HepG2 (cell line): ENCODE measurements around the gene SH3BGRL2. TPM values are rescaled to one million over a fixed set of nuclear protein-coding genes. Genes with fewer than 3 reads are reported as not detected.

ENCODE experiments used
- AGO1 ChIP-seq: fragments of 200-400 bp; formaldehyde crosslinking; IDR thresholded peaks from 2 replicates; pipeline ENCODE4 v1.6.1; 2017; ENCODE audit warnings: mild to moderate bottlenecking, low read depth, low read length, moderate library complexity; ENCODE audit not compliant: poor library complexity, severe bottlenecking
- CENPT ChIP-seq: sonication (generic); formaldehyde crosslinking; IDR thresholded peaks from 2 replicates; pipeline ENCODE4 v1.8.0; 2022; ENCODE audit warnings: low read depth, mild to moderate bottlenecking, moderate library complexity, missing genetic modification reagents
- MAF1 ChIP-seq: sonication (generic); formaldehyde crosslinking; IDR thresholded peaks from 2 replicates; pipeline ENCODE4 v1.5.0; 2020; ENCODE audit warnings: missing genetic modification reagents, borderline replicate concordance
- NFKB2 ChIP-seq: sonication (generic); formaldehyde crosslinking; IDR thresholded peaks from 2 replicates; pipeline ENCODE4 v1.4.0; 2020; ENCODE audit warnings: missing genetic modification reagents, borderline replicate concordance
- RARA ChIP-seq: IDR thresholded peaks from 2 replicates; pipeline ENCODE4 v1.6.1; 2016; ENCODE audit warnings: missing genetic modification reagents, missing compliant biosample characterization
- ZNF160 ChIP-seq: sonication (generic); formaldehyde crosslinking; IDR thresholded peaks from 2 replicates; pipeline ENCODE4 v1.8.0; 2022; ENCODE audit warnings: mild to moderate bottlenecking, inconsistent platforms, missing genetic modification reagents
- ZNF615 ChIP-seq: sonication (generic); formaldehyde crosslinking; IDR thresholded peaks from 2 replicates; pipeline ENCODE4 v1.5.0; 2020; ENCODE audit warnings: mild to moderate bottlenecking, missing genetic modification reagents, borderline replicate concordance
- ZNF737 ChIP-seq: sonication (generic); formaldehyde crosslinking; IDR thresholded peaks from 2 replicates; pipeline ENCODE4 v1.5.0; 2020; ENCODE audit warnings: missing genetic modification reagents, mild to moderate bottlenecking, borderline replicate concordance
- ZSCAN21 ChIP-seq: sonication (generic); formaldehyde crosslinking; IDR thresholded peaks from 2 replicates; pipeline ENCODE4 v1.8.0; 2022; ENCODE audit warnings: mild to moderate bottlenecking, missing genetic modification reagents, moderate library complexity, borderline replicate concordance
- polyA plus RNA-seq, 8 experiments: library from polyadenylated mRNA; depleted of rRNA in 3 of 8; stranded (reverse) in 7 of 8; unstranded in 1 of 8; fragments of >200 nt; fragmentation: Illumina TruSeq in 4 of 8; extraction: Trizol in 4 of 8; gene quantifications; 2 replicates each; pipeline versions ENCODE4 v1.2.1 to v1.2.3, GENCODE V29; 2011 to 2016; ENCODE audit warnings: low read depth in 4 of 8, missing spikeins in 1 of 8, mixed read lengths in 1 of 8; ENCODE audit not compliant: insufficient read depth in 1 of 8
- total RNA-seq, 5 experiments: library from RNA; depleted of rRNA; stranded (reverse); fragments of >200 nt; fragmentation: Illumina TruSeq; extraction: Trizol; gene quantifications; 2 replicates each; pipeline ENCODE4 v1.2.3, GENCODE V29; 2016; ENCODE audit warnings: low read depth in 1 of 5
- TF ChIP-seq, protein P1 (sequence below): sonication (generic); formaldehyde crosslinking; IDR thresholded peaks from 2 replicates; pipeline ENCODE4 v1.8.0; 2022; ENCODE audit warnings: mild to moderate bottlenecking, missing genetic modification reagents
- TF ChIP-seq, protein P2 (sequence below): sonication (generic); formaldehyde crosslinking; IDR thresholded peaks from 2 replicates; pipeline ENCODE4 v1.5.0; 2020; ENCODE audit warnings: missing genetic modification reagents
- TF ChIP-seq, protein P3 (sequence below): IDR thresholded peaks from 2 replicates; pipeline ENCODE4 v1.6.1; 2016; ENCODE audit warnings: low read depth, missing genetic modification reagents, missing compliant biosample characterization
- TF ChIP-seq, protein P4 (sequence below): sonication (generic); formaldehyde crosslinking; IDR thresholded peaks from one replicate; pipeline ENCODE4 v1.5.1; 2020; ENCODE audit warnings: mild to moderate bottlenecking, missing genetic modification reagents; ENCODE audit errors: not compliant biosample characterization

SH3BGRL2 gene
- total and polyA plus RNA-seq, 2 of the 13 experiments (the other 11 are each of a cell fraction or from before 2014, with no cell fraction given): 10.9 to 28.8 TPM

DNA sequence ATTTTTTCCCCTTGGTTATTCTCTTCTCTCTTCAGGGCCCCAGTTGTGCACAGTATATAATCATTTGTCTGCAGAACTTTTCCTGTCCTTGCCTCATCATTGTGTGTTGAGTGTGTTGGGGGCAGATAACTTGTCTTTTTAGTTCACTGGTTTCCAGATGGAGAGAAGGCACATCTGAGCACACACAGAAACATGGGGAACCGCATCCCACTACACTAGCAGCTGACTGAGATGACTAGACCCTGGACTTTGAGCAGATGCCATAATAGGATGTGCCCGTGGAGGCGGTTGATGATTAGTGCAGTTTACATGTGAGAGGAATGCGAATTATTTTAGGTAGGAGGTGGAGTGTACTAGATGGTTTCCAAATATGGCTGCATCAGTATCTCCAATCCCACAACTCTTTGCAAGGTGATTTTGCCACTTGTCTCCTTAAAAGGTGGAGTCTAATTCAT is 26.5 kb upstream of the SH3BGRL2 start (continued):
- no peak for TF ChIP-seq AGO1
- no peak for TF ChIP-seq ZNF615 (CRISPR knock-in tag)
- TF ChIP-seq, protein P1, sequence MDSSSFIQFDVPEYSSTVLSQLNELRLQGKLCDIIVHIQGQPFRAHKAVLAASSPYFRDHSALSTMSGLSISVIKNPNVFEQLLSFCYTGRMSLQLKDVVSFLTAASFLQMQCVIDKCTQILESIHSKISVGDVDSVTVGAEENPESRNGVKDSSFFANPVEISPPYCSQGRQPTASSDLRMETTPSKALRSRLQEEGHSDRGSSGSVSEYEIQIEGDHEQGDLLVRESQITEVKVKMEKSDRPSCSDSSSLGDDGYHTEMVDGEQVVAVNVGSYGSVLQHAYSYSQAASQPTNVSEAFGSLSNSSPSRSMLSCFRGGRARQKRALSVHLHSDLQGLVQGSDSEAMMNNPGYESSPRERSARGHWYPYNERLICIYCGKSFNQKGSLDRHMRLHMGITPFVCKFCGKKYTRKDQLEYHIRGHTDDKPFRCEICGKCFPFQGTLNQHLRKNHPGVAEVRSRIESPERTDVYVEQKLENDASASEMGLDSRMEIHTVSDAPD: no peak
- TF ChIP-seq, protein P2, sequence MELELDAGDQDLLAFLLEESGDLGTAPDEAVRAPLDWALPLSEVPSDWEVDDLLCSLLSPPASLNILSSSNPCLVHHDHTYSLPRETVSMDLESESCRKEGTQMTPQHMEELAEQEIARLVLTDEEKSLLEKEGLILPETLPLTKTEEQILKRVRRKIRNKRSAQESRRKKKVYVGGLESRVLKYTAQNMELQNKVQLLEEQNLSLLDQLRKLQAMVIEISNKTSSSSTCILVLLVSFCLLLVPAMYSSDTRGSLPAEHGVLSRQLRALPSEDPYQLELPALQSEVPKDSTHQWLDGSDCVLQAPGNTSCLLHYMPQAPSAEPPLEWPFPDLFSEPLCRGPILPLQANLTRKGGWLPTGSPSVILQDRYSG (CRISPR knock-in tag): no peak
- TF ChIP-seq, protein P3, sequence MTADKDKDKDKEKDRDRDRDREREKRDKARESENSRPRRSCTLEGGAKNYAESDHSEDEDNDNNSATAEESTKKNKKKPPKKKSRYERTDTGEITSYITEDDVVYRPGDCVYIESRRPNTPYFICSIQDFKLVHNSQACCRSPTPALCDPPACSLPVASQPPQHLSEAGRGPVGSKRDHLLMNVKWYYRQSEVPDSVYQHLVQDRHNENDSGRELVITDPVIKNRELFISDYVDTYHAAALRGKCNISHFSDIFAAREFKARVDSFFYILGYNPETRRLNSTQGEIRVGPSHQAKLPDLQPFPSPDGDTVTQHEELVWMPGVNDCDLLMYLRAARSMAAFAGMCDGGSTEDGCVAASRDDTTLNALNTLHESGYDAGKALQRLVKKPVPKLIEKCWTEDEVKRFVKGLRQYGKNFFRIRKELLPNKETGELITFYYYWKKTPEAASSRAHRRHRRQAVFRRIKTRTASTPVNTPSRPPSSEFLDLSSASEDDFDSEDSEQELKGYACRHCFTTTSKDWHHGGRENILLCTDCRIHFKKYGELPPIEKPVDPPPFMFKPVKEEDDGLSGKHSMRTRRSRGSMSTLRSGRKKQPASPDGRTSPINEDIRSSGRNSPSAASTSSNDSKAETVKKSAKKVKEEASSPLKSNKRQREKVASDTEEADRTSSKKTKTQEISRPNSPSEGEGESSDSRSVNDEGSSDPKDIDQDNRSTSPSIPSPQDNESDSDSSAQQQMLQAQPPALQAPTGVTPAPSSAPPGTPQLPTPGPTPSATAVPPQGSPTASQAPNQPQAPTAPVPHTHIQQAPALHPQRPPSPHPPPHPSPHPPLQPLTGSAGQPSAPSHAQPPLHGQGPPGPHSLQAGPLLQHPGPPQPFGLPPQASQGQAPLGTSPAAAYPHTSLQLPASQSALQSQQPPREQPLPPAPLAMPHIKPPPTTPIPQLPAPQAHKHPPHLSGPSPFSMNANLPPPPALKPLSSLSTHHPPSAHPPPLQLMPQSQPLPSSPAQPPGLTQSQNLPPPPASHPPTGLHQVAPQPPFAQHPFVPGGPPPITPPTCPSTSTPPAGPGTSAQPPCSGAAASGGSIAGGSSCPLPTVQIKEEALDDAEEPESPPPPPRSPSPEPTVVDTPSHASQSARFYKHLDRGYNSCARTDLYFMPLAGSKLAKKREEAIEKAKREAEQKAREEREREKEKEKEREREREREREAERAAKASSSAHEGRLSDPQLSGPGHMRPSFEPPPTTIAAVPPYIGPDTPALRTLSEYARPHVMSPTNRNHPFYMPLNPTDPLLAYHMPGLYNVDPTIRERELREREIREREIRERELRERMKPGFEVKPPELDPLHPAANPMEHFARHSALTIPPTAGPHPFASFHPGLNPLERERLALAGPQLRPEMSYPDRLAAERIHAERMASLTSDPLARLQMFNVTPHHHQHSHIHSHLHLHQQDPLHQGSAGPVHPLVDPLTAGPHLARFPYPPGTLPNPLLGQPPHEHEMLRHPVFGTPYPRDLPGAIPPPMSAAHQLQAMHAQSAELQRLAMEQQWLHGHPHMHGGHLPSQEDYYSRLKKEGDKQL (CRISPR knock-in tag): no peak
- TF ChIP-seq ZSCAN21: no peak
- TF ChIP-seq NFKB2 (CRISPR knock-in tag): no peak
- TF ChIP-seq MAF1 (CRISPR knock-in tag): no peak
- TF ChIP-seq, protein P4, sequence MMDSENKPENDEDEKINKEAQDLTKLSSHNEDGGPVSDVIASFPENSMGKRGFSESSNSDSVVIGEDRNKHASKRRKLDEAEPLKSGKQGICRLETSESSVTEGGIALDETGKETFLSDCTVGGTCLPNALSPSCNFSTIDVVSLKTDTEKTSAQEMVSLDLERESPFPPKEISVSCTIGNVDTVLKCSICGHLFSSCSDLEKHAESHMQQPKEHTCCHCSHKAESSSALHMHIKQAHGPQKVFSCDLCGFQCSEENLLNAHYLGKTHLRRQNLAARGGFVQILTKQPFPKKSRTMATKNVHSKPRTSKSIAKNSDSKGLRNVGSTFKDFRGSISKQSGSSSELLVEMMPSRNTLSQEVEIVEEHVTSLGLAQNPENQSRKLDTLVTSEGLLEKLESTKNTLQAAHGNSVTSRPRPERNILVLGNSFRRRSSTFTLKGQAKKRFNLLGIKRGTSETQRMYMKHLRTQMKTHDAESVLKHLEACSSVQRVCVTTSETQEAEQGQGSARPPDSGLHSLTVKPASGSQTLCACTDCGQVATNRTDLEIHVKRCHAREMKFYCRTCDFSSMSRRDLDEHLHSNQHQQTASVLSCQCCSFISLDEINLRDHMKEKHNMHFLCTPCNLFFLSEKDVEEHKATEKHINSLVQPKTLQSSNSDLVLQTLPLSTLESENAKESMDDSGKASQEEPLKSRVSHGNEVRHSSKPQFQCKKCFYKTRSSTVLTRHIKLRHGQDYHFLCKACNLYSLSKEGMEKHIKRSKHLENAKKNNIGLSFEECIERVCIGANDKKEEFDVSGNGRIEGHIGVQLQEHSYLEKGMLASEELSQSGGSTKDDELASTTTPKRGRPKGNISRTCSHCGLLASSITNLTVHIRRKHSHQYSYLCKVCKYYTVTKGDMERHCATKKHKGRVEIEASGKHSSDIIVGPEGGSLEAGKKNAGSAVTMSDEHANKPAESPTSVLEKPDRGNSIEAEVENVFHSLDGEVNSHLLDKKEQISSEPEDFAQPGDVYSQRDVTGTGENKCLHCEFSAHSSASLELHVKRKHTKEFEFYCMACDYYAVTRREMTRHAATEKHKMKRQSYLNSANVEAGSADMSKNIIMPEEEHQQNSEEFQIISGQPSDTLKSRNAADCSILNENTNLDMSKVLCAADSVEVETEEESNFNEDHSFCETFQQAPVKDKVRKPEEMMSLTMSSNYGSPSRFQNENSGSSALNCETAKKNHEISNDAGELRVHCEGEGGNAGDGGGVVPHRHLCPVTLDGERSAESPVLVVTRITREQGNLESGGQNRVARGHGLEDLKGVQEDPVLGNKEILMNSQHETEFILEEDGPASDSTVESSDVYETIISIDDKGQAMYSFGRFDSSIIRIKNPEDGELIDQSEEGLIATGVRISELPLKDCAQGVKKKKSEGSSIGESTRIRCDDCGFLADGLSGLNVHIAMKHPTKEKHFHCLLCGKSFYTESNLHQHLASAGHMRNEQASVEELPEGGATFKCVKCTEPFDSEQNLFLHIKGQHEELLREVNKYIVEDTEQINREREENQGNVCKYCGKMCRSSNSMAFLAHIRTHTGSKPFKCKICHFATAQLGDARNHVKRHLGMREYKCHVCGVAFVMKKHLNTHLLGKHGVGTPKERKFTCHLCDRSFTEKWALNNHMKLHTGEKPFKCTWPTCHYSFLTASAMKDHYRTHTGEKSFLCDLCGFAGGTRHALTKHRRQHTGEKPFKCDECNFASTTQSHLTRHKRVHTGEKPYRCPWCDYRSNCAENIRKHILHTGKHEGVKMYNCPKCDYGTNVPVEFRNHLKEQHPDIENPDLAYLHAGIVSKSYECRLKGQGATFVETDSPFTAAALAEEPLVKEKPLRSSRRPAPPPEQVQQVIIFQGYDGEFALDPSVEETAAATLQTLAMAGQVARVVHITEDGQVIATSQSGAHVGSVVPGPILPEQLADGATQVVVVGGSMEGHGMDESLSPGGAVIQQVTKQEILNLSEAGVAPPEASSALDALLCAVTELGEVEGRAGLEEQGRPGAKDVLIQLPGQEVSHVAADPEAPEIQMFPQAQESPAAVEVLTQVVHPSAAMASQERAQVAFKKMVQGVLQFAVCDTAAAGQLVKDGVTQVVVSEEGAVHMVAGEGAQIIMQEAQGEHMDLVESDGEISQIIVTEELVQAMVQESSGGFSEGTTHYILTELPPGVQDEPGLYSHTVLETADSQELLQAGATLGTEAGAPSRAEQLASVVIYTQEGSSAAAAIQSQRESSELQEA (CRISPR knock-in tag): no peak
- TF ChIP-seq CENPT (CRISPR knock-in tag): no peak
- peak; percentile 39; the same call in 1 of the 2 replicates for TF ChIP-seq RARA (CRISPR knock-in tag)
- no peak for TF ChIP-seq ZNF160 (CRISPR knock-in tag)
- TF ChIP-seq ZNF737 (CRISPR knock-in tag): no peak
